Skin epidermis (tissue), 12 donors: Measurements from ENCODE around the gene GJA5.

Experiments
- H3K27ac ChIP-seq, 21 experiments: fragments of 200-600 bp; sonication (generic) in 11 of 21; one replicate each; pipeline ENCODE4 v1.5.0; 2020; ENCODE audit warnings: mild to moderate bottlenecking in 3 of 21, inconsistent platforms in 2 of 21, moderate library complexity in 2 of 21
- H3K4me3 ChIP-seq, 7 experiments: fragments of 200-600 bp; sonication (generic) in 2 of 7; one replicate each; pipeline ENCODE4 v1.5.0; 2020; ENCODE audit warnings: inconsistent platforms in 2 of 7, mild to moderate bottlenecking in 2 of 7, moderate library complexity in 1 of 7

Gene GJA5

DNA sequence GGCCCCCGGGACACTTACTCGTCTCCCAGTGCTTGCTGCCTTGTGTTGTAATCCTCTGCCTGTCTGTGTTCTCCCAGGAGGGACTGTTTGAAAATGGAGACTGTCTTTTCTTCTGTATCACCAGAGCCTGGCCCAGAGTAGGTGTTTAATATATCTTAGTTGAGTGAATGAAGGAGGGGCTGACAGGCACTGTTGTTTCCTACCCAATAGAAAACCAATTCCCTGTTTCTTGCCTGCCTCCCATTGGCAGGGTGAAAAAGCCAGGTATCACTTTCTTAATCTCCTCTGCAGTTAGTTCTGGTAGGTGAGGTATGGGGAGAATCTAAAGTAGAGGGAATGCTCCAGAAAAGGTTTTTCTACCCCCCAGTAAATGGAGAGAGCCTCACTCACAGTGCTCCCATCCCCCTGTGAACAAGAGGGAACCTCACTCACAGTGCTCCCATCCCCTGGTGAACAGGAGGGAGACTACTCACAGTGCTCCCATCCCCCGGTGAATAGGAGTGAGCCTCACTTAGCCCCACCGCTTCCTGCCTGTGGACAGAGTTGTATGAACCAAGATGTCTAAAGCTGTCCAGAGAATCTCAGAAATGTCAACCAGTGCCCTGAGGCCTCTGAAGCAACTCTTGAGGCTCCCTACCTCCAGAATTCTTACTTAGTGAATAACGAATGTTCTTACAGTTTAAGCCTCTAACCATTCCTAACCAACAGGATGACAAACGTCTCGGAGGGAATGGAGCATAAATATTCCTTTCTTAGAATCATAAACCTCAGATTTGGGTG, at the start of gene GJA5:
GJA5 (minus strand) TSS at position 122 of the 780 bp plus-strand sequence. CDS start 1,364 bp downstream, outside the sequence.
- H3K27ac ChIP-seq: no peak within 1 kb of the TSS
- H3K4me3 ChIP-seq: no peak within 1 kb of the TSS

- no peak overlapping the region for H3K27ac ChIP-seq
- no peak overlapping the region for H3K4me3 ChIP-seq
Measured at GRCh38 chr1:147809236-147809635, 48.8 kb upstream of the GJA5 start.

DNA sequence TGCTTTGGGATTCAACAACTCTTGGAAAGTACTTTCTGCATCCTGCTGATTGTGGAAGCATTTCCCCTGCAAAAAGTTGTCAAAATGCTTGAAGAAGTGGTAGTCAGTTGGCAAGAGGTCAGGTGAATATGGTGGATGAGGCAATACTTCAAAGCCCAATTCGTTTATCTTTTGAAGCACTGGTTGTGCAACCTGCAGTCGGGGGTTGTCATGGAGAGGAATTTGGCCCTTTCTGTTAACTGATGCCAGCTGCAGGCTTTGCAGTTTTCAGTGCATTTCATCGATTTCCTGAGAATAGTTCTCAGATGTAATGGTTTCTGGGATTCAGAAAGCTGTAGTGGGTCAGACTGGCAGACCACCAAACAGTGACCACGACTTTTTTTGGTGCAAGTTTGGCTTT, 47.6 kb upstream of the GJA5 start:
- Histone ChIP-seq H3K4me3 (no peak overlapping the region), H3K27ac (no peak overlapping the region)

DNA sequence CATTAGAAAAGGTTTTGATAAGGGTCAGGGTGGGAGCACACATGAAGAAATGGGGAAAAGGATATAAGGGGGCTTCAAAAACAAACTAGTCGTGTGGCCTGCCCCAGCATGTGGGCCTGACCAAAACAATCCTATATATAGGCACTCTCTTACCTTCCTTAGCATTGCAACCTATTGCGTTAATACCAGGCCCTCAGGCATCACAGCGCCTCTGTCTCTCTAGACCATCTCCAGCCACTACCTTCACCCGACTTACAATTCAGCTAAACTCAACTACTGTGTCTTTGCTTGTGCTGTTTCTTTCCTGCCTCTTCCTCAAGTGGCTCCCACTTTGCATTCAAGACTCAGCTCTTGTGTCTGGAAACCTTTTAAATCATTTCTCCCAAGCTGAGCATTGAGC, 47.0 kb upstream of the GJA5 start:
- Histone ChIP-seq H3K4me3 (no peak overlapping the region), H3K27ac (no peak overlapping the region)

GRCh38 chr1:147804942-147805723, 44.7 kb upstream of the GJA5 start:
- no peak overlapping the region for H3K27ac ChIP-seq
- no peak overlapping the region for H3K4me3 ChIP-seq

GRCh38 chr1:147800804-147801203, 40.4 kb upstream of the GJA5 start:
- Histone ChIP-seq H3K27ac (no peak overlapping the region), H3K4me3 (no peak overlapping the region)

DNA sequence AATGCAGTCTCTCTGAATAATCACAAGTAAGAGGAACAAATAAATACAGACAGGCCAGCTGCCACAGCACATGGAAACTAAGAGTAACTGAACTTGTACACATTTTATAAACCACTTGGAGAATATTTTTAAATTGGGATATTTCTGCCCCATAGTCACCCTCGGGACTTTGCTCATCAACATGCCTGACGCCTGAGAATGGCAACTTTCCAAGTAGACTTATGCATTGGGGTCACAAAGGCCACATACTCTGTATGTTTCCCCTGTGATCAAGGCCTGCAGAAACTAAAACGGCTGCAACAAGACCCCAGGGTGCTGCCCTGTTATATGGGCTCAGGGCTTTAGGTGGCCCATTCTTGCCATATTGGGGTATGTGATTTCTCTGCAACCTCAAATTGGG, 38.3 kb upstream of the GJA5 start:
- Histone ChIP-seq H3K27ac (no peak overlapping the region), H3K4me3 (no peak overlapping the region)

DNA sequence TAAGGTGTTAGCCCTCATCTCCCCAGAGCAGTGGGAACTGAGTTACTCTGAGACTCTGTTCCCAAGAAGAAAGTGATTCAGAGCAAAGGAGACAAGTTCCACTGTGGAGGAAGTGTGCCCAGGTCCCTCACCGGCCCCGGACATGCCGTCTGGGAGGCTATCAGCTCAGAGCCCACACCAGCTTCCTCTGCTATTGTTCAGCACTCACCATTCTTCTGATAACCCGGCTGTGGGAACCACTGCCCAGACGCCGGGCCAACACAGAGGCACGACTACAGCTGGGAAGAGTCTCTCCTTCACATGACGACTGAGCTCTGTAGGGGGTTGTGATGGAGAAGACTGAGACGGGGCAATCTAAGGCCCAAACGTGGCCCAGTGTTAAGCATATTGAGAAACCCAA, 34.2 kb upstream of the GJA5 start:
- H3K4me3 ChIP-seq: no peak overlapping the region
- H3K27ac ChIP-seq: no peak overlapping the region

DNA sequence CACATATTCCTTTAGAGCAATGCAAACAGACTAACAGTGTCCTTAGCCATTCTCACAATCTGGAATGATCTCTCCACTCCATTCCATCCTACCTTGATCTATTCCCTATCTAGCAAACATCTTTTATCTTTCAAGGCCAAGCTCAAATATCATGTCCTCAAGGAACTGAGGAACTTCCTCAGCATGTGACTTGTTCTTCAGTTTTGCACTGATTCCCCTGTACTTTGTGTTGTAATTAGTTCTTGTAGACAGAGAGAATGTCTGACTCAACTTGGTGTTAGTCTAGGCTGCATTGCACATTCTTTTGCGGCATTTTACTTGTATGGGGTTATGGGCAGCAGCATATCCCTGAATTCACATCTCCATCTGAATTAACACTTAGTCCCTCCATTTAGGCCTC, 31.5 kb upstream of the GJA5 start:
- Histone ChIP-seq H3K4me3 (no peak overlapping the region), H3K27ac (no peak overlapping the region)

GRCh38 chr1:147787765-147788164, 27.4 kb upstream of the GJA5 start:
- Histone ChIP-seq H3K4me3 (no peak overlapping the region), H3K27ac (no peak overlapping the region)

DNA sequence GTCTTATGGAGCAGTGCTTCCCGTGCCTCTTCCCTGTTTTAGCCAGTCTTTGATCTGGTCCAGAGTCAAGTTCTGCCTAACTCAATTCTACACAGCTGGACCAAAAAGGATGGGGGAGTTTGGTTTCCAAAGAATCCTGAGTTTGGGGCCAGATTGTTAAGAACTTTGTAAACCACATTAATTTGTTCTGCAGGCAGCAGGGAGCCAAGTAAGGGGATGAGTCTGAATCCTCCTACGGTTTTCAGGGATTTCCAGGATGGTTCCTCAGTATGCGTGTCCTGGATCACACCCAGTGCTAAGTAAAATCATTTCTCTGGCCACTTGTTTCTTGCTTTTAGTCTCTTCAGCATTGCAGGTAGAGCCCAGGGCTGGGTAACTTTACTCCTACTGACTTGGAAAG, 26.1 kb upstream of the GJA5 start:
- Histone ChIP-seq H3K27ac (no peak overlapping the region), H3K4me3 (no peak overlapping the region)

GRCh38 chr1:147785794-147786506, 25.5 kb upstream of the GJA5 start:
- Histone ChIP-seq H3K27ac (no peak overlapping the region), H3K4me3 (no peak overlapping the region)

DNA sequence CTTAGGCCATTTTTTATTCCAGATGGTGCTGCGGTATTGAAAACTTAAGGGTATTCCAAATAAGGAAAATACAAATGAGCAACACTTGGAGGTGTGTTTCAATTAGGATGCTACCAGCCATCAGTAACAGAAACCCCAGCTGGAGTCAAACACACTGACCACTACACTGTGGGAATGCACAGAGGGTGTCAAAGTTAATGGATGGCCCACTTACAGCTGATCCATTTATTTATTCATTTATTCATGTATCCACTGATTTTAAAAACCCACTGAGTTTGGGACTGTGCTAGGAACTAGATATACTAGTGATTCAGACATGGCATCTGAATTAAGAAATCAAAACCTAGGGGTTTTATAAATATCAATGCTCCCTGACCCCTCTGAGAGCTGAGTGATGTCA, 24.5 kb upstream of the GJA5 start:
- Histone ChIP-seq H3K27ac (no peak overlapping the region), H3K4me3 (no peak overlapping the region)

DNA sequence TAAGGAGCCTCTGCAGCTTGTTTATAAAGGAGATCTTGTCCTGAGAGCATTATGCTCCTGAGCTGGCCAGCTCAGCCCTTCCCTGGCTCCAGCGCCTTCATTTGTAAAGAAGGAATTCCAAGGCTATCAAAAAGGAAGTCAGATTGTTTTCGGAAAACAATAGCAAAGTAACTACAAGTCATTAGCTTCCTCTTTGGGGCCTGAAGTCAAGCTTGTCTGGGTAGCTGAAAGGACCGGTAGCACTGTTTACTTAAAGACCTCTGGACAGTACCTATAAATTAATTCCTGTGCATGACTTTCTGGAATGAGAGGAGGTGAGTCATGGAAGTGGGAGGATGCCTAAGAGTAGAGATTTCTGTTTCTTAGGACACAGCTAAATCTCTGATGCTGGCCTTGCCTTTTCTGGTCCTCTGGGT, 20.7 kb upstream of the GJA5 start:
- no peak overlapping the region for H3K27ac ChIP-seq
- H3K4me3 ChIP-seq: no peak overlapping the region

DNA sequence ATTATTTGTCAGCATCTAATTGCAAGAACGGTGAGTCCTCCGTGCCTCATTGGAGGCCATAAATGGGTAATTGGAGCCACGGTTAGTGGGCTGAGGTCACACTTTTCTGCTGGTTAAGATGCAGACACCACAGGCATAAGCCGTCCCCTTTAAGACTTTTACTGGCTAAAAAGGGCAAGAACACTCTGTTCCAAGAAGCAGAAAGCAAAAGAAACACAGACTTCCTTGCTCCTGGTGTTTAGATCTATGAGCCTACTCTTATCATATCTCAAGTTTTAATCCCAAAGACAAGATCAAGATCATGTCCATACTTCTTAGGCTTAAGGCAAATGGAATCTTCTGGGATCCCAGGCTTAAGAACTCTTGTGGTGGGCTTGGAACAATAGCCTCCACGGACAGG, 17.3 kb upstream of the GJA5 start:
- Histone ChIP-seq H3K4me3 (no peak overlapping the region), H3K27ac (no peak overlapping the region)

- H3K4me3 ChIP-seq: no peak overlapping the region
Measured at GRCh38 chr1:147773215-147773715, 12.9 kb upstream of the GJA5 start.

DNA sequence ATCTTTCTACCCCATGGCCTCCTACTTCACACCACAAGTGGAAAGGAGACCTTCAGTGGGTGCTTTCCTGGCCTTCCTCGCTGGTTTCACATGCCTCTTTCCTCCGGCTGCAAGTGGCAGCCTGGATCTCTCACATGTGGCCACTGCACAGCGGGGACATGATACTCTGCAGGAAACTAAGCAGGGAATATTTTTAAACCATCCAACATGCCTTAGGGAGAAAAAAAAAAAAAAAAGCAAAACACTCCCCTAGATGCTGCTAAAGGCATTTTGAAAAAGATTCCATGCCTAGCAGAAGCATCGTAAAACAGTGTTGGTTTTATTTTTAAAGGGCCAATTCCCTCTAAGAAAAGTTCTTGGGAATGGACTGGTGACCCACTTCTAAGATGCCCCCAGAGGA, 12.2 kb upstream of the GJA5 start:
- Histone ChIP-seq H3K27ac (no peak overlapping the region), H3K4me3 (no peak overlapping the region)

More at GRCh38 chr1:147773215-147773715, 12.9 kb upstream of the GJA5 start:
- H3K27ac ChIP-seq: no peak overlapping the region

DNA sequence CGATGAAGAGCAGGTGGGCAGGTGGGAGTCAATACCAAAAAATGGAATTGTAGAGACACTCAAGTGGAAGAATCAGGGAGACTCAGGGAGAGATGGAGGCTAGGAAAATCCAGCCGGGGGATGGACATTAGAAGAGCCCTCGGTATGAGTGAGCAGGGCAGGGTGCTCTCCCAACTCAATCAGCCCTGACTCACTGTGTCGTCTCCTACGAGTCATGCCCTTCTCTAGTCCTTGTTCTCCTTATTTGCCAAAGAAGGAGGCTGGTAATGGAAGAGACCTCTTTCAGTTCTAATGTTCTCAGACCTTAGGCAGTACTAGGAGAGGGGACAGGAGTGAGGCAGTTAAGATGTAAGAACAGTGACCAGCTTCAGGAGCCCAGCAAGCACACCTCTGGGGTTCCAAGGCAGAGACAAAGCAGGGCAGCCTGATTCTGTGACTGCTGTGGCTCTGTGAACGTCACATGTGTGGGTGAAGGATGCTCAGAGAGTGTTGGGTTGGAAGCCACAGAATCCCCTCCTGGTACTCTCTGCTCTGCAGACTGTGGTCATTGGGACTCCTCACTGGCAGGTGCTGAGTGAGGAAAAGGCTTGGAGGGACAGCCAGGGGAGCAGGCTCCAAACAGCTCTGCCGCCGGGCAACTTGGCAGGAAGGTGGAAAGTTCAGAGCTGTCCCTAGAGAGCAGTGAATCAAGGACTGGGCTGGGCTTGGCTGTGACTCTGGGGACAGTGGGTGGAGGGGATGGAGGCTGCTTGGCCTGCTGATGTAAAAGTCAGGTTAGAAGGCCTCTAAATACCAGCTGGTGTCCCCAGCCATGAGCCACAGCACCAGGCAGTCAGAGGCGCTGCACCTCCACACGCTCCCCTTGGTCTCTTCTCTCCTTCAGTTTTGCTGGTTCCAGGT, 11.1 kb upstream of the GJA5 start:
- H3K4me3 ChIP-seq: no peak overlapping the region

GRCh38 chr1:147769106-147769505, 8.7 kb upstream of the GJA5 start:
- Histone ChIP-seq H3K4me3 (no peak overlapping the region), H3K27ac (no peak overlapping the region)

More for the DNA sequence above, 11.1 kb upstream of the GJA5 start:
- no peak overlapping the region for H3K27ac ChIP-seq
